GM23248 (cell line): ENCODE data around the gene ARL14EP. TPM values are rescaled to one million over a fixed set of nuclear protein-coding genes. Genes with fewer than 3 reads are reported as not detected.

ENCODE experiments used
- DNase-seq: peaks from one replicate; pipeline ENCODE4 v3.0.0-alpha.2; 2015
- H2AFZ ChIP-seq: fragments of 200-600 bp; sonication (generic); 2 replicates; pipeline ENCODE4 v1.6.1; 2016; ENCODE audit warnings: antibody characterized with exemption
- H3F3A ChIP-seq: fragments of 200-600 bp; sonication (generic); 2 replicates; pipeline ENCODE4 v1.6.1; 2016; ENCODE audit warnings: mild to moderate bottlenecking, antibody characterized with exemption, mixed run types; ENCODE audit not compliant: insufficient read depth
- H3K27ac ChIP-seq: fragments of 200-600 bp; sonication (generic); 2 replicates; pipeline ENCODE4 v1.5.1; 2016; ENCODE audit warnings: mild to moderate bottlenecking
- H3K27me3 ChIP-seq: fragments of 200-600 bp; sonication (generic); replicated peaks from 2 replicates; pipeline ENCODE4 v1.6.1; 2016; ENCODE audit warnings: mild to moderate bottlenecking; ENCODE audit not compliant: insufficient read depth
- H3K36me3 ChIP-seq: fragments of 200-600 bp; sonication (generic); 2 replicates; pipeline ENCODE4 v1.6.1; 2016; ENCODE audit warnings: low read depth, mild to moderate bottlenecking
- H3K4me1 ChIP-seq: fragments of 200-600 bp; sonication (generic); 2 replicates; pipeline ENCODE4 v1.6.1; 2016; ENCODE audit warnings: mild to moderate bottlenecking; ENCODE audit not compliant: insufficient read depth
- H3K4me2 ChIP-seq: fragments of 200-600 bp; sonication (generic); one replicate; pipeline ENCODE4 v1.6.1; 2016; ENCODE audit warnings: mild to moderate bottlenecking; ENCODE audit not compliant: unreplicated experiment
- H3K4me3 ChIP-seq: fragments of 200-600 bp; sonication (generic); 2 replicates; pipeline ENCODE4 v1.5.1; 2016; ENCODE audit warnings: mild to moderate bottlenecking
- H3K79me2 ChIP-seq: fragments of 200-600 bp; sonication (generic); 2 replicates; pipeline ENCODE4 v1.6.1; 2016; ENCODE audit warnings: mild to moderate bottlenecking; ENCODE audit not compliant: insufficient read depth
- H3K9ac ChIP-seq: fragments of 200-600 bp; sonication (generic); 2 replicates; pipeline ENCODE4 v1.6.1; 2016; ENCODE audit warnings: mild to moderate bottlenecking
- H3K9me2 ChIP-seq: fragments of 200-600 bp; sonication (generic); 2 replicates; pipeline ENCODE4 v1.6.1; 2016; ENCODE audit warnings: mixed run types, mild to moderate bottlenecking, moderate library complexity; ENCODE audit not compliant: insufficient read depth
- H3K9me3 ChIP-seq: fragments of 200-600 bp; sonication (generic); one replicate; pipeline ENCODE4 v1.6.1; 2017; ENCODE audit warnings: low read depth
- H4K20me1 ChIP-seq: fragments of 200-600 bp; sonication (generic); 2 replicates; pipeline ENCODE4 v1.6.0; 2016; ENCODE audit not compliant: insufficient read depth
- EZH2 ChIP-seq: fragments of 200-600 bp; sonication (generic); IDR thresholded peaks from 2 replicates; pipeline ENCODE4 v1.6.1; 2018; ENCODE audit warnings: antibody characterized with exemption, mild to moderate bottlenecking; ENCODE audit not compliant: insufficient read depth, poor library complexity, severe bottlenecking
- EZH2phosphoT487 ChIP-seq: fragments of 200-600 bp; sonication (generic); IDR thresholded peaks from 2 replicates; pipeline ENCODE4 v1.6.1; 2018; ENCODE audit warnings: antibody characterized with exemption, moderate library complexity, mild to moderate bottlenecking, low read depth; ENCODE audit not compliant: insufficient read depth
- WGBS, 2 experiments: methylation state at CpG; one replicate each; pipeline ENCODE4 v1.1.6; 2015 to 2017; ENCODE audit warnings: low lambda C conversion rate in 2 of 2, low coverage in 1 of 2; ENCODE audit errors: missing lambda C conversion rate in 2 of 2; 5-methylcytosine and 5-hydroxymethylcytosine counted together
- in situ Hi-C: fragments of 300-500 bp; cut with MboI; formaldehyde crosslinking; loops from 2 replicates; pipeline ENCODE4 v1.15.0; 2020
- polyA plus RNA-seq: library from polyadenylated mRNA; unstranded; fragments of >200 nt; fragmentation: Nextera tagmentation; extraction: Ambion mirVana; gene quantifications from 2 replicates; pipeline ENCODE4 v1.2.1, GENCODE V29; 2016
- total RNA-seq: library from RNA; depleted of rRNA; stranded (reverse); fragments of >200 nt; shearing (Covaris generic); gene quantifications from 2 replicates; pipeline ENCODE4 v1.2.3, GENCODE V29; 2014

ARL14EP gene
- total and polyA plus RNA-seq, 2 experiments from 2014 or later: 30.2 to 34.4 TPM

GRCh38 chr11:30326906-30327305, 4.0 kb downstream of the ARL14EP start:
- 72 to 75% methylated on average over 2 of the region's 2 CpGs for whole genome bisulfite sequencing, 2 experiments
- Histone ChIP-seq H3K4me1 (peaks cover 48% of the 10 kb centered on the region), H3K79me2 (peaks cover 89% of the 10 kb centered on the region), H3F3A (peaks cover 13% of the 10 kb centered on the region; the same call in 1 of the 2 replicates), H3K9me2 (no peaks in the 10 kb centered on the region), H3K4me3 (no peak overlapping the region), H3K9ac (no peak overlapping the region), H4K20me1 (no peaks in the 10 kb centered on the region), H3K4me2 (no peak overlapping the region), H3K9me3 (no peaks in the 10 kb centered on the region), H3K36me3 (peaks cover 9% of the 10 kb centered on the region), H3K27me3 (no peaks in the 10 kb centered on the region), H2AFZ (no peak overlapping the region), H3K27ac (no peak overlapping the region)
- DNase-seq: no peak
- in situ Hi-C loops: no loop called here
- TF ChIP-seq EZH2: no peak
- TF ChIP-seq EZH2phosphoT487: no peak

- Histone ChIP-seq H3K4me1 (peaks cover 48% of the 10 kb centered on the region), H3K27ac (peak overlapping the region; percentile 3; the same call in 1 of the 2 replicates), H3K27me3 (no peaks in the 10 kb centered on the region), H3F3A (peaks cover 13% of the 10 kb centered on the region; the same call in 1 of the 2 replicates), H3K9ac (peak overlapping the region; percentile 16; the same call in 1 of the 2 replicates), H3K36me3 (peaks cover 22% of the 10 kb centered on the region), H4K20me1 (no peaks in the 10 kb centered on the region), H3K79me2 (peaks cover 88% of the 10 kb centered on the region), H3K9me2 (no peaks in the 10 kb centered on the region), H3K9me3 (no peaks in the 10 kb centered on the region), H3K4me3 (peak overlapping the region; percentile 45), H3K4me2 (peak overlapping the region; percentile 63), H2AFZ (no peak overlapping the region)
- no peak for TF ChIP-seq EZH2
- TF ChIP-seq EZH2phosphoT487: no peak
- in situ Hi-C loops: no loop called here
- peak; percentile 64 for DNase-seq
These were observed 5.8 kb downstream of the ARL14EP start for GRCh38 chr11:30328681-30329080.

GRCh38 chr11:30329150-30329940, 6.4 kb downstream of the ARL14EP start:
- WGBS, 2 experiments: 53 to 63% methylated on average over 4 of the region's 4 CpGs

GRCh38 chr11:30333405-30333804, 10.5 kb downstream of the ARL14EP start:
- no peak overlapping the region for H3K27ac ChIP-seq
- H2AFZ ChIP-seq: no peak overlapping the region
- no peaks in the 10 kb centered on the region for H3F3A ChIP-seq
- no peaks in the 10 kb centered on the region for H3K9me3 ChIP-seq
- H3K9ac ChIP-seq: no peak overlapping the region
- peaks cover 12% of the 10 kb centered on the region for H3K4me1 ChIP-seq
- no peak overlapping the region for H3K4me2 ChIP-seq
- no peak for TF ChIP-seq EZH2phosphoT487
- H3K27me3 ChIP-seq: no peaks in the 10 kb centered on the region
- no peaks in the 10 kb centered on the region for H4K20me1 ChIP-seq
- in situ Hi-C loops: no loop called here
- H3K4me3 ChIP-seq: no peak overlapping the region
- peaks cover 56% of the 10 kb centered on the region for H3K36me3 ChIP-seq
- 95% methylated on average over 3 of the region's 3 CpGs for WGBS, 2 experiments
- no peaks in the 10 kb centered on the region for H3K9me2 ChIP-seq
- H3K79me2 ChIP-seq: peaks cover 42% of the 10 kb centered on the region
- peak; percentile 17 for DNase-seq

More at GRCh38 chr11:30329150-30329940, 6.4 kb downstream of the ARL14EP start:
- Histone ChIP-seq H3K36me3 (peaks cover 22% of the 10 kb centered on the region), H3K9ac (peak overlapping the region; percentile 16; the same call in 1 of the 2 replicates), H3K4me2 (peak overlapping the region; percentile 63), H4K20me1 (no peaks in the 10 kb centered on the region), H3K27ac (peak overlapping the region; percentile 3; the same call in 1 of the 2 replicates), H3K27me3 (no peaks in the 10 kb centered on the region), H3K79me2 (peaks cover 82% of the 10 kb centered on the region), H3F3A (peaks cover 13% of the 10 kb centered on the region; the same call in 1 of the 2 replicates), H3K9me2 (no peaks in the 10 kb centered on the region), H3K4me1 (peaks cover 41% of the 10 kb centered on the region), H2AFZ (no peak overlapping the region), H3K4me3 (peak overlapping the region; percentile 45), H3K9me3 (no peaks in the 10 kb centered on the region)
- no peak for TF ChIP-seq EZH2phosphoT487
- DNase-seq: peak; percentile 37
- in situ Hi-C loops: no loop called here
